Epithelial cell of prostate (primary cell): ENCODE data around the gene CLIC3.

ENCODE experiments used
- DNase-seq: peaks from one replicate; pipeline ENCODE4 v3.0.0-alpha.2; 2011; ENCODE audit warnings: low read depth, low spot score
- H3K27ac ChIP-seq: fragments of 450-650 bp; 2 replicates; pipeline ENCODE4 v1.5.1; 2017; ENCODE audit warnings: mild to moderate bottlenecking

CLIC3 gene

DNA sequence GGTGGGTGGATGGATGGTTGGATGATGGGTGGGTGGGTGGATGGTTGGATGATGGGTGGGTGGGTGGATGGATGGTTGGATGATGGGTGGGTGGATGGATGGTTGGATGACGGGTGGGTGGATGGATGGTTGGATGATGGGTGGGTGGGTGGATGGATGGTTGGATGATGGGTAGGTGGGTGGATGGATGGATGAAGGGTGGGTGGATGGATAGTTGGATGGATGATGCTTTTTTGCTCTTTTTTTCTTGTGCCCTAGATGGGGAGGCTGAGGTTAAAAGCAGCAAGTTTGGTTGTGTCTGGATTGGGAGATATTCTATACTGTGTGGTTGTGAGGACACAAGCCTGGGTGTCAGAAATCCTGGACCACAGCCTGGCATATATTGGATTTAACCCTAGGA, 38.9 kb downstream of the CLIC3 start:
- DNase-seq = no peak

DNA sequence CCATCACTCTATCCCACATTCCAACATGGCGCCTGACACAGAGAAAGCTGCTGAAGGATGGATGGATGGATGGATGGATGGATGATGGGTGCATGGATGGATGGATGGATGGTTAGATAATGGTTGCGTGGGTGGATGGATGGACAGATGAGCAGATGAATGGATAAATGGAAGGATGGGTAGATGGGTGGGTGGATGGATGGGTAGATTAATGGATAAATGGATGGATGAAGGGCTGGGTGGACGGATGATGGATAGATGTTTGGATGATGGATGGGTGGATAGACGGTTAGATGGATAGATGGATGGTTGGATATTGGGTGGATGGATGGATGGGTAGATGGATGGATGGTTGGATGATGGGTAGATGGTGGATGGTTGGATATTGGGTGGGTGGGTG, 39.8 kb downstream of the CLIC3 start:
- DNase-seq = no peak
- no peak overlapping the region for H3K27ac ChIP-seq

More for the DNA sequence above, 38.9 kb downstream of the CLIC3 start:
- H3K27ac ChIP-seq = no peak overlapping the region

DNA sequence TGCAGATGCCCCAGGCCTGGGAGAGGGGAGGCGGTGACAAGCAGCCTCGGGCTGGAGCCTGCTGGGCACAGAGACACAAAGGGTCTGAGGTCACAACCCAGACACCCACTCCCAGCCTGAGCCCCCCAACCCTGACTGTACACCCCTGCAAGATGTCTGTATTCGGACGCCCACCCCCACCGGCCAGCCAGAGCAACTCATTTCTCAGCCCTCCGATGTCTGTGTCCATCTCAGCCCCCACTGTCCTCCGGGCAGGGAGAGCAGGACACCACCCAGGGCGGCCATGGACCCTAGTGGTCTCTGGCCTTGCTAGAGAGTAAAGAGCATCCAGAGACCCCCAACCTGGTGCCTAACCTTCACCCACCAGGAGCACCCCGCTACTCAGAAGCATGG, 40.4 kb downstream of the CLIC3 start:
- no peak for DNase-seq
- H3K27ac ChIP-seq = no peak overlapping the region

DNA sequence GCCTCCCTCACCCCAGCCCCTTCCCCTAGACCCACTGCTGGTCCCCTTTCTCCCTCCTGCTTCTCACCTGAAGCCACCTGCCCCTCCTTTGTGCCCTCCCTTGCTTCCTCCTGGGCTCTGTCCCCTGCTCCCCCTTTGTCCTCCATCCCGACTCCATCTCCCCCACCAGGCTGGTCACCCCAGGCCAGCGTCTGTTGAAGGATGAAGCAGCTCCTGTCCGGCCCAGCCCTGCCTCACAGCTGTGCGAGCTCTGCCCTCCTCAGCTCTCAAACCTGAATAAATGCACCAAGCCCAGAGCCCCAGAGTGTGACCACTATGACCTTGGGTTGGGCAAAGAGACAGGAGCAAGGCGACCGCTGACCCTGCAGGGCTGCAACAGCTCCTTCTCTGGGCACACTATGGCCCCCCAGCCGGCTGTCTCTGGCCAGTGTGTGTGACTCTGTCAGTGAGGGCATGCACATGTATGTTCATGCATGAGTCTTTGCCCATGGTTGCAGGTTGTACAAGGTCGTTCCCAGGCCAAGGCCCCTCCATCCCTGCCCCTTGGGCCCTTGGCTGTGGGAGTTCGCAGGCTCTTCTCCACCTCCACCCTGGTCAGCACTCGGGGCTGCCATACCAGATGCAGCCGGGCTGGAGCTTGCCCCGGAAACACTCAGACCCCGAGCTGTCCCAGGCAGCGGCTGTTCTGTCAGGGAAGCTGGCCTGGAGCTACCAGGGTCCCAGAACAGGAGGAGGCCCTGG, 41.0 kb downstream of the CLIC3 start:
- H3K27ac ChIP-seq = no peak overlapping the region
- DNase-seq = no peak

DNA sequence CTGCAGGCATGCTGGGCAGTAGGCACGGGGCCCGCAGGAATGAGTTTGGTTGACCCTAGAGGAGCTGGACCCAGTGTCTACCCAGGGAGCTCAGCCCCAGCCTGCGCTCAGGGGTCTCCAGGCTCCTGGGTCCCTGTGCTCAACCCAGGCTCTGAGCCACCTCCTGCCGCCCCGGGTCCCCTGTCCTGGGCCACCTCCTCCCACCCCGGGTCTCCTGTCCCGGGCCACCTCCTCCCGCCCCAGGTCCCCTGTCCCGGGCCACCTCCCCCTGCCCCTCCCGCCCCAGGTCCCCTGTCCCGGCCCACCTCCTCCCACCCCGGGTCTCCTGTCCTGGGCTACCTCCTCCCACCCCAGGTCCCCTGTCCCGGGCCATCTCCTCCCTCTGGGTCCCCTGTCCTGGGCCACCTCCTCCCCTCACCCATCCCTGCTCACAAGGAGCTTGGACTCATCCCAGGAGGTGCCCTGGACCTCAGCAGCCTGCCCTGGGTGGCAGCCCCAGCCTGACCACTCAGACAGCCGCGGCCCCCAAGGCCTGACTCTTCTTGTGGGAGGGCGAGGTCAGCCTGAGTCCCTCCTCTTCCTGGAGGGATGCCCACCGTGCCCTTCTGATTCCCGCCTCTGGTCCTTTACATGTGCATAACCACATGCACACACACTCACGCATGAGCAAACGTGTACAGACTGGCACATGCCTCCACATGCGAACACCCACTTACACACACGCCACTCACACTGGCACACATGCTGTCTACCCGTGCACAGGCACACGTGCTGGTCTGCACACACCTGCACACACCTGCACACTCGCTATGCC, 41.9 kb downstream of the CLIC3 start:
- no peak overlapping the region for H3K27ac ChIP-seq

DNA sequence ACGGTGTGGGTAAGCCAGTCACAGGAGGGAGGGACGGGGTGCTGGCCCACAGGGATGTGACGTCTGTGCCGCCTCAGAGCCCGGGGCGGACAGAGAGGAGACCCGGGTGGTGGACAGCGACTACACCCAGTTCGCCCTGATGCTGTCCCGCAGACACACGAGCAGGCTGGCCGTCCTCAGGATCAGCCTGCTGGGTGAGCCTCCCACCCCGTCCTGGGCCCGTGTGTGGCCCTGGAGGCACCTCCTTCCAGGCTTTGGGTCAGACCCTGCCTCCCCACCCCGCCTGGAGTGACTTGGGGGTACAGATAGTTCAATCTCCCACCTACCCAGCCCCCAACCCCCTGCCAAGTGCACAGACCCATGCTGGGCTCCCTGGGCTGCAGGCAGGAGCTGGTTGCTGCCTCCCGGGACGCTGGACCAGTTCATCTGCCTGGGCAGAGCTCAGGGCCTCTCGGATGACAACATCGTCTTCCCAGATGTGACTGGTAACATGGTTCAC, 42.5 kb downstream of the CLIC3 start:
- no peak for DNase-seq
- H3K27ac ChIP-seq = no peak overlapping the region

More for the DNA sequence above, 41.9 kb downstream of the CLIC3 start:
- no peak for DNase-seq

DNA sequence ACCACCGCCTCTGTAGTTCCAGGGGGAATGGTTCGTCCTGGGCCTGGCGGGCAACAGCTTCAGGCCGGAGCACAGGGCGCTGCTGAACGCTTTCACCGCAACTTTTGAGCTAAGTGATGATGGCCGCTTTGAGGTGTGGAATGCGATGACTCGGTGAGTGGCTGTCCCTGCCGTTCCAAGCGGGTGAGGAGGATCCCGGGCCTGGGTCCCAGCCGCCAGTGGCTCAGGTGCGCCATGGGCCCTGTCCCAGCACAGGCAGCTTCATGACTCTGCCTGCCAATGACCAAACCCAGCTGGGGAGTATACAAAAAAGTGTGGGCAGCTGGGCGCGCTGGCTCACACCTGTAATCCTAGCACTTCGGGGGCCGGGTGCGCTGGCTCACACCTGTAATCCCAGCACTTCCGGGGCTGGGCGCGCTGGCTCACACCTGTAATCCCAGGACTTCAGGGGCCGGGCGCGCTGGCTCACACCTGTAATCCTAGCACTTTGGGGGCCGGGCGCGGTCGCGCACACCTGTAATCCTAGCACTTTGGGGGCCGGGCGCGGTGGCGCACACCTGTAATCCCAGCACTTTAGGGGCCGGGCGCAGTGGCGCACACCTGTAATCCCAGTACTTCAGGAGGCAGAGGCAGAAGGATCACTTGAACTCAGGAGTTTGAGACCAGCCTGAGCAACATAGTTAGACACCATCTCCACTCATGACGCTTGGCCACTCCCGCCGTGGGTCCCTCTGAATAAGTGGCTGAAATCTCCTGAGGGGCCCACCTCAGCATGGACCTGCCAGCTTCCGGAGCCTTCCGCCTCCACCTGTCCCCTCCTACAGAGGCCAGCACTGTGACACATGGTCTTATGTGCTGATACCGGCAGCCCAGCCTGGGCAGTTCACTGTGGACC, 43.2 kb downstream of the CLIC3 start:
- H3K27ac ChIP-seq = no peak overlapping the region
- no peak for DNase-seq

DNA sequence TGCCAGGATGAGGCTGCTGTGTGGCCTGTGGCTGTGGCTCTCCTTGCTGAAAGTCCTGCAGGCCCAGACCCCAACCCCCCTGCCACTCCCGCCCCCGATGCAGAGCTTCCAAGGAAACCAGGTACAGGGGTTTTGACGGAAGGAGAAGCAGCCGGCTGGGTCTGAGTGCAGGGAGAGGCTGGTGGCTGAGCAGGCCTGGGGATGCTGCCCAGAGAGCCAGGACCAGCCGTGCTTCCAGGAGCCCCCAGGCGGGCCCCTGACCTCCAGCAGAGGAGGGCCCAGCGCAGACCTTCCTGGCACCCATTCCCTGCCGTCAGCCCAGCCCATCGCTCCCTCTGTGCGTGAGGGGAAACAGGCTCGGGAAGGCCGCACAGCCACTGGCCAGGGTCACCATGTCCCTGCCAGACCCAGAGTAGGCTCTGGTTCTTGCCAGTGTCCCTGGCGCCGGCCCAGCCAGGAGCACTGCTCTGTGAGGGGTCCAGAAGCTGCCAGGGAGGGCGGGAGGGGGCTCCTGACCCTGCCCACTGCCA, 44.0 kb downstream of the CLIC3 start:
- no peak for DNase-seq
- H3K27ac ChIP-seq = no peak overlapping the region

DNA sequence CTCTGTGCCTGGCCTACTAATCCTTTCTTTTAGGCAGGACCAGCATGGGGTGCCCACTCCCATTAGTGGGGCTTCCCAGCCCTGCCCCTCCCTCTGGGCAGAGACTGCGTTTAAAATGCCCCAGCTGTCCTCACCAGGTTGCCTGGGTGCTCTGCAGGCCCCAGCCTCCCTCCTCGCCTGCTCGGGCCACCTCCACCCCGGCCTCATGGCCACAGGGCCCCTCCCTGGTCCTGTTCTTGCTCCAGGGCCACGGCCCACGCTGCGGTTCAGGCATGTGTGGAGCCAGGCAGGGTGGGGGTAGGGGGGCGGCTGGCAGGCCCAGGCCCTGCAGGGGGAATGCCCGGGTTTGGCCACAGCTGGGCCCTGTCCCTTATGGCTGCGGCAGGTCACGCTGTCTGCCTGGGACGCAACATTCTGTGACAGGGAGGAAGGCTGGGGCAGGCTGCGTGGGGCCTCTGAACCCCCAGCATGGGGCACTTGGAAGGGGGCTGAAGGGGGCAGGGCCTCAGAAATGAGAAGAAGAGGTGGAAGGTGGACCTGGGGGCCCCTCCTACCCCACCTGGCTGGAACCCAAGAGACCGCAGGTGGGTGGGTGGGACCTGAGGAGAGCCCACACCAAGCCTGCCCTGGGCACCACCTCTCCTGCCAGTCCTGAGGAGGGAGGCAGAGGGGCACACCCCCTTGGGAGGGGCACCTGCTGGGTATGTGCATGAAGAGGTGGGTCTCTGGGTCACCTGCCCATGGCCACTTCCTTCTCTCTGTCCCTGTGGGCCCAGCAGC, 44.6 kb downstream of the CLIC3 start, which contains the start of gene LCN12:
LCN12 (plus strand) TSS at position 733 of the 780 bp plus-strand sequence. CDS start 55 bp downstream, outside the sequence.
- no peak for DNase-seq

DNA sequence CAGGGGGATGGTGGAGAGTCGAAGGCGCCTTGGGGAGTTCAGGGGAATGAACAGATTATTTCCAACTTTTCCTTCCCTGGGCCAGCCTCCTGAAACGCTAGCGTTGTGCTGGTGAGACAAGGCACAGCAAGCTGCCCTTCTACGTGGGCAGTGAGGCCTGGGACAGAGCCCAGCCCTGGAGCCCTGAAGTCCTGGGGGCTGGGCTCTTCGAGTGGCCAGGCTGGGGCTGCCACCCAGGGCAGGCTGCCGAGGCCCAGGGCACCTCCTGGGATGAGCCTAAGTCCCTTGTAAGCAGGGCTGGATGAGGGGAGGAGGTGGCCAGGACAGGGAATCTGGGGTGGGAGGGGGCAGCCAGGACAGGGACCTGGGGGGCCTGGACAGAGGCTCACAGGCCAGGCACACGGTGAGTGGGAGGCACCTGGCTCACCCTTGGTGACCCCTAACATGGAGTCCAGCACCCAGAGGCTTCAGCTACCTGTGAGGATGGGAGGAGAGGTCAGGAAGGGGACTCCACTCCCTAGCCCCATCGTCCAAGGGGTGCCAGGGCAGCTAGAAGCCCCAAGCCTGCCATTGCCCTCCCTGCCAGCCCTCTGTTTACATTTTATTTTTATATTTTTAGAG, 45.6 kb downstream of the CLIC3 start:
- DNase-seq = no peak
- H3K27ac ChIP-seq = peak overlapping the region; percentile 74

More for the DNA sequence above, 44.6 kb downstream of the CLIC3 start, which contains the start of gene LCN12:
- H3K27ac ChIP-seq = no peak within 1 kb of the TSS

DNA sequence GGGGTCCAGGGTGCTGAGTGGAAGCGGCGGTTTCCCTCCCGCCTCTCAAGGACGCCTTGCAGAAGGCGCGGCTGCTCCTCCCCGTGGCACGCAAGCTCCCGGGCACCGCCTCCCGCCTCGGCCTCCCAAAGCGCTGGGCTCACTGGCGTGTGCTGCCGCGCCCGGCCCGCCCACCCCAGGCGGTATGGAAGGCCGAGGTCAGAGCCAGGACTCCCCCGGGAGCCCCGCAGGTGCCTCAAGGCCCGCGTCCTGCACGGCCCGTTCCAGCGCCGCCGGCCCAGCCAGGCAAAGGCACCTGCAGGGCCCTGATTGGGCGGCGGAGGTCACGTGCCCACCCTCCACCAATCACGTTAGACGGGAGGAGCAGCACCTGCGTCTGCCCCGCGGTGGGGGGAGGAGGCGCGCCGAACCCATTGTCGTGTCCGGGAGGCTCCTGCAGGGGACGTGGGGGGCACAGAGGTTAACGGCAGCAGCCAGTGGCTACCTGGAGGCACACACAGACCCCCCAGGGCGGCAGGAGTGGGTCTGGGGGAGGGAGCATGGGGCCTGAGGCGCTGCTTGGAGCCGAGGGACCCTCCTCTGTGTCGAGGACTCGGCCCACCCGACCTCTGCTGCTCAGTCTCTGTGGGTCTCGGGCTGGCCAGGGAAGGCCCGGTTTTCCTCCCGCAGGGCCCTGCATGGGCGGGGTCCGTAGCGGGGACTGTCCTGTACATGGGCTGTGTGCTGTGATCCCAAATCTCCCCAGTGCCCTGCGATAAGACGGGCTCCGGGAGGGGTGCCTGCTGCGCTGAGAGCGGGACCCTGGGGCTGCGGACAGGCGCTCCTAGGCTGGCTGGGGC, 46.3 kb downstream of the CLIC3 start:
- peak overlapping the region; percentile 74 for H3K27ac ChIP-seq
- DNase-seq = peak; percentile 64

DNA sequence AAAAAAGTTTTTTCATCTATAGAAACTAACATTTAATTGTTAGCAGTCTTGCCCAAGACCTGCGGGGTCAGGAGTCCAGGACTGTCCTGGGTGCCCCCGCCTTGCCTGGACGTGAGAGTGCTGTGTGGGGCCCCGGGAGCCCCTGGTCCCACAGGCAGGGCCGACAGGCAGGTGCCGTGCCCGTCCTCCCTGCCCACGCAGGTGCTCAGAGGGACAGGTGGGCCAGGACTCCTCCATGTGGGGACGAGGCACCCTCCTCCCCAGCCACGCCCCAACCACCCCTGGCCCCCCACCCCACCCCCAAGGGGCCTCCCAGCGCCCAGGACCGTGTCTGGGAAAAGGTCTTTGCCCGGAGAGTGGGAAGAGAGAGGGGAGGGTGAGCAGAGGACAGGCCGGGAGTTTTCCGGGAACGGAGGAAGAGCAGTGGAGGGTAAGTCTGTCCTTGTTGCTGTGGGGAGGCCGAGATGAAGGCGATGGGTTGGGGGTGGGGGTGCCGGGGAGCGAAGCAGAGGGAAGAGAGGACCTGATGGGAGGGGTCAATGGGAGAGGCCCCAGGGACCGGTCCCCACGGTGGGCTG, 47.0 kb downstream of the CLIC3 start:
- peak overlapping the region; percentile 74 for H3K27ac ChIP-seq
- DNase-seq = no peak

DNA sequence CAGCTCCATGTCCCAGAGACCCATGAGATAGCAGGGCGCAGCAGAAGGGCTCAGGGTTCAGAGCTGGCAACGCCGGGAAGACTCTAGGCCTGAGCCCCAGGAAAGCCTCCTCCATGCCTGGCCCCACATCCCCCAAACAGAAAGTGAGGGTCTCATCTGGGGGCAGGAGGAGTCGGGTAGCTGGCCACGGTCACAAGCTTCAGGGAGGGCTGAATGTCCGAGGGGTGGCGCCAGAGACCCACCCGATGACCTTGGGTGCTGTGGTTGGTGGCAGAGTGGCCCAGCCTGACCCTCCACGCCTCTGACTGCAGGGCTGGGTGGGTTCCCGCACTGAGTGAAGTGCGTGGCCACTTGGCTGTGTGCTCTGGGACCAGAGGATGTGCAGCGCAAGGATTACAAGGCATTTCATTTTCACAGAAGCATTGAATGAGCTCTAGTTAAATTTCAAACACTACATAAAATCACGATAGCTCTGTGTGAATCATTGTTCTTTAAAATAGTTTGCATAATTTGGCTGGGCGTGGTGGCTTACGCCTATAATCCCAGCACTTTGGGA, 48.3 kb downstream of the CLIC3 start:
- peak overlapping the region; percentile 74 for H3K27ac ChIP-seq
- no peak for DNase-seq

DNA sequence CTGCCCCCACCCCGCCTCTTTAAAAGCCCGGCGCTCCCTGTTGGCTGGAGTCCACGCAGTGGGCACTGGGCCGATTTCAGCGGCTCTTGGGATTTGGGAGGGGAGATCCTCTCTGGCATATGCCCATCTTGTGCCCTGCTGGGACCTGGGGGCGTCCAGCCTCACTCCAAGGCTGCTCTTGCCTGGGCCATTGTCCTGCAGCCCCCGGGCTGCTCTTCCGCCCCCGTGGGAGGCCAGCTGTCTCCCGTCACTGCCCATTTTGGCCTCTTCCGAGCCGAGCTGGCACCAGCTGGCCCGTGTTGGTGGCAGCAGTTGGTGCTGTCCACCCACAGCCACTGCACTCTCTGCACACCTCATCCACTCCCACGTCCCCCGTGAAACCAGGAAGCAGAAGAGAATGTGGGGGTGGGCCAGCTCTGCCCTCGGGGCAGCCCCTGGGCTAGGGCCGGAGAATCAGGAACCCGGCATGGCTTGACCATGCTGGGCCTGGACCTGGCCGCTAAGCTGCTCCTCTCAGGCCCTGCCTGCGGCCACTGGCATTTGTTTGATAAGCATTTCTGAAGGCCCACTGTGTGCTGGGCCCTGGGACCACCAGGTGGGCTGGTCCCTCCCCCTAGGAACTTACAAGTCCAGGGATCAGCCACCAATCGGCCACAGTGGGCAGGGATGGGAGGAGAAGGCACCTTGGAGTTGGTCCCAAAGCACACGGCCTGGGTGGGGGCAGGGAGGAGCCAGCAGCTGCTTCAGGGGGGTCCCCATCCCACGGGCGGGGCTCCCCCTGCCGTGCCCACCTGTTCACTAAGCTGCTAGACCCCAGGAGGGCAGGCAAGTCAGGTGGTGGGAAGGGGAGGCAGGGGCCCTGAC, 49.1 kb downstream of the CLIC3 start:
- peak overlapping the region; percentile 74 for H3K27ac ChIP-seq
- no peak for DNase-seq

DNA sequence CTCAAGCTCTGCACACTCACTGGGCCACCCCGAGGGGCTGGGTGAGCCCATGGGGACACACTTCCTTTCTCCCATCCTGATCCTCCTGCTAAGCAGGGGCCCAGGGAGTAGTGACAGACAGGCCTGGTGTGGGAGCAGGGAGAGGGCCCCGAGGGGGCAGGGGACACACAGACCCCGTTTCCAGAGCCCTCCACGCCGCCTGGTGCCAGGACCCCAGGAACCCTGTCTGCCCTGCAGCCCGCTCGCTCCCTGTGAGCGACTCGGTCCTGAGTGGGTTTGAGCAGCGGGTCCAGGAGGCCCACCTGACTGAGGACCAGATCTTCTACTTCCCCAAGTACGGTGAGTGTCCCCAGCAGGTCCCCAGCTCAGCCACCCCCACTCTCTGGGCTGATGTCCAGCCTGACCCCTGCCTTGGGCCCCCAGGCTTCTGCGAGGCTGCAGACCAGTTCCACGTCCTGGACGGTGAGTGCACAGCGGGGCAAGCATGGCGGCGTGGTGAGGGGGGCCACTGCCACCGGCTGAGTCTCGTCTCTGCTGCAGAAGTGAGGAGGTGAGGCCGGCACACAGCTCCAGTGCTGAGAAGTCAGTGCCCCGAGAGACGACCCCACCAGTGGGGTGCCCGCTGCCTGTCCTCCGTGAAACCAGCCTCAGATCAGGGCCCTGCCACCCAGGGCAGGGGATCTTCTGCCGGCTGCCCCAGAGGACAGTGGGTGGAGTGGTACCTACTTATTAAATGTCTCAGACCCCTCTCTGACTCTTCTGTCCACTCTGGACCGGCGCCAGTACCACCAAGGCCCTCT, 49.9 kb downstream of the CLIC3 start:
- no peak for DNase-seq
- no peak overlapping the region for H3K27ac ChIP-seq
